Measurements from ENCODE around the gene LDB3. TPM values are rescaled to one million over a fixed set of nuclear protein-coding genes. Genes with fewer than 3 reads are reported as not detected.
A peak's percentile ranks its signal among the peaks of the same experiment; 100 is the strongest.

Gene LDB3
- total RNA-seq, 3 donors from 2014 or later: 0.96 to 22.7 (median 3.2) TPM

DNA sequence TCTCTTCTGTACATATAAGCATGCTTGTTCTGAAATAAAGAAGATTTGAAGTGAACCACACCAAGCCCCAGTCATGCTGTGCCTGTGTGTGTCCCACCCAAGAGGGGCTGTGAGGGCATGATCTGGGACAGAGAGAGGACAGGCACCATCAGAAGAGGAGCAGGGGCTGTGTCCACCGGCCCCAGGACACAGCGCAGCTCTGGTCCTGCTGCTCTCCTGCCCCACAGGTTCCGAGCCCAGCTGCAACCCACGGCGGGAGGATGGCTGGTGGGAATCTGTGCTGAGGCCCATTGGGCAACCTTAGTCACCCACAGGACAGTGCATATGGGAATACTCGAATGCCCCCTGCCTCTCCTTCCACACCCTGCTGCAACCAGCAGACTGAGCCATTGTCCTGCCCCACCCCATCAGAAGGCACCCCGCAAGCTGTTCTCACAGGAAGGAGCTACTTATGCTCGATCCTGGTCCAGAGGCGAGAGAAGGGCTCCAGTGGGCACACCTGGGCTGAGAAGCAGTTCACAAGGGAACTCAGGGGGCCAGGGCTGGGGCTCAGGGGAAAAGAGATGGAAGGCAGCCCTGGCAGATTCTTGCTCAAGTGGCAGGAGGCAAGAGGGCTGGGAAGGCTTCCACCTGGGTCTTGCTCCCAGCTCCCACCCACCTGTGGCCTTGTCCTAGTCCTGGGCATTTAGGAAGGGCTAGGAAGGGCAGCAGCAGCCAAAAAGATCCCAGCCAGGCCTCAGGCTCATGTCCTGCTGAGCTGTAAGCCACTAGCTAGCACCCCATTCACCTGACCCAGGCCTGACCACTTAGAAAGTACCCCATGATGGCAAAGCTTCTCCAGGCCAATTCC is 31.9 kb downstream of the LDB3 start:
- Histone ChIP-seq H3K4me3 (no peak overlapping the region), H3K9me3 (no peaks in the 10 kb centered on the region), H3K36me3 (ENCODE audit: low read depth) (no peaks in the 10 kb centered on the region), H3K4me1 (ENCODE audit: low read depth) (no peaks in the 10 kb centered on the region)
- TF ChIP-seq, protein P1, sequence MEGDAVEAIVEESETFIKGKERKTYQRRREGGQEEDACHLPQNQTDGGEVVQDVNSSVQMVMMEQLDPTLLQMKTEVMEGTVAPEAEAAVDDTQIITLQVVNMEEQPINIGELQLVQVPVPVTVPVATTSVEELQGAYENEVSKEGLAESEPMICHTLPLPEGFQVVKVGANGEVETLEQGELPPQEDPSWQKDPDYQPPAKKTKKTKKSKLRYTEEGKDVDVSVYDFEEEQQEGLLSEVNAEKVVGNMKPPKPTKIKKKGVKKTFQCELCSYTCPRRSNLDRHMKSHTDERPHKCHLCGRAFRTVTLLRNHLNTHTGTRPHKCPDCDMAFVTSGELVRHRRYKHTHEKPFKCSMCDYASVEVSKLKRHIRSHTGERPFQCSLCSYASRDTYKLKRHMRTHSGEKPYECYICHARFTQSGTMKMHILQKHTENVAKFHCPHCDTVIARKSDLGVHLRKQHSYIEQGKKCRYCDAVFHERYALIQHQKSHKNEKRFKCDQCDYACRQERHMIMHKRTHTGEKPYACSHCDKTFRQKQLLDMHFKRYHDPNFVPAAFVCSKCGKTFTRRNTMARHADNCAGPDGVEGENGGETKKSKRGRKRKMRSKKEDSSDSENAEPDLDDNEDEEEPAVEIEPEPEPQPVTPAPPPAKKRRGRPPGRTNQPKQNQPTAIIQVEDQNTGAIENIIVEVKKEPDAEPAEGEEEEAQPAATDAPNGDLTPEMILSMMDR (IDR thresholded peaks at IDR 0.05): no peak
- DNase-seq (peak in 1 of 3 donors; percentile 27), ATAC-seq (no peak)
- intact Hi-C loops (cut with DNase I, micrococcal nuclease): loop anchor here in 1 of 2 donors (10.0 kb wide), 1 partner anchor 195 kb away; no protein-coding TSS in a partner anchor

DNA sequence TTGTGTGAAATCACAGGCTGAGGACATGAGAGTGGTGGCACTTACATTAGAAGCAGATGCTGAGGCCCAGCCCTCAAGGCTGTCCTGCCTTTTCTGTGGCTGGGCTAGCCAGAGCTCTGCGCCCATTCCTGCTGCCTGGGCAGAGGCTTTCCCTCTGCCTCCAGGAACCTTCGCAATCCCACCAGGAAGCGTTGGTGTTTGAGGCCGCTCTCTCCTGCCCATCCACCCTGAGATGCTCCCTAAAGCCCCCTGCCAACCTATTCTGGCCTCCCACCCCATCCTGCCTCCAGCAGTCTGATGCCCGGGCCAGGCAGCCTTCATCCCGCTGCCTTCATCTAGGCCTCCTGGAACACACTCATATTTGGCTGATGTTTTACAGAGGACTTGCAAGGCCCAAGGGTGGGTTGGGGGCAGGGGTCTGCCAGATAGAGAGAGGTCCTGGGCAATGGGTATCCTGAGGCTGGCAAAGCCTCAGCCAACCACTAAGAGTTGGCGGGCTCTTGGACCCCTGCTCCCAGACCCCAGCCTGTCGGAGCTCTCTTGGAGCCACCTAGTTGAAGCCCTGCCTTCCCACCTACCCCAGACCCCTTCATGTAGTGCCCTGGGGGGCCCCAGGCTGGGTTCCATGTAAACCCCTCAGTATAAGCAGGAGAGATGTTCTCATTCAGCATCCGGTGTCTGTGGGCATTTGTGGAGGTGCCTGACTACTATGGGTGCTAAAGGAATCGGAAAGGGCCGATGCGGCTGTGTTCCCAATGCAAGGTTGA is 32.7 kb downstream of the LDB3 start:
- DNase-seq: peak in 1 of 3 donors; percentile 25
- Histone ChIP-seq H3K4me1 (ENCODE audit: low read depth) (no peaks in the 10 kb centered on the region), H3K36me3 (ENCODE audit: low read depth) (no peaks in the 10 kb centered on the region), H3K9me3 (no peaks in the 10 kb centered on the region), H3K4me3 (no peak overlapping the region)
- TF ChIP-seq, protein P1 (IDR thresholded peaks at IDR 0.05): no peak
- intact Hi-C loops (cut with DNase I, micrococcal nuclease): loop anchor here in 1 of 2 donors (10.0 kb wide), 1 partner anchor 194 kb away; no protein-coding TSS in a partner anchor
- ATAC-seq: no peak

DNA sequence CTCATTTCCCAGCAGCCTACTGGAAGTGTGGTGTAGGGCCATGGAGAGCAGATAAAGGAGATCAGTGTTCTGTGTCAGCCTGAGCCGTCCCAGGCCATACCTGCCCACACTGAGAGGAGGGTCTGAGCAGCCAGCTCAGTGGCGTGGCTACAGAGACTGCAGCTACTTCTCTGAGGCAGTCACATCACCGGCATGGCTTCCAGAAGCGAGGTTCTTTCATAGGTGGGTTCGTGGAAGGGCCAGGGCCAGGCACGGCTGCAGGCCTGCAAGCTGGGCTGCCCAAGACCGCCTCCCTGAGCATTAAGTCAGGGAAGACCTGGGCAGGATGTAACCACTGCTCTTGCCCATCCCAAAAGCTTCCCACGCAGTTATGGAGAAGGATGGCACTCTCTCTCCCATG is 34.9 kb downstream of the LDB3 start:
- ATAC-seq: no peak
- Histone ChIP-seq H3K9me3 (no peaks in the 10 kb centered on the region), H3K4me3 (no peak overlapping the region)

DNA sequence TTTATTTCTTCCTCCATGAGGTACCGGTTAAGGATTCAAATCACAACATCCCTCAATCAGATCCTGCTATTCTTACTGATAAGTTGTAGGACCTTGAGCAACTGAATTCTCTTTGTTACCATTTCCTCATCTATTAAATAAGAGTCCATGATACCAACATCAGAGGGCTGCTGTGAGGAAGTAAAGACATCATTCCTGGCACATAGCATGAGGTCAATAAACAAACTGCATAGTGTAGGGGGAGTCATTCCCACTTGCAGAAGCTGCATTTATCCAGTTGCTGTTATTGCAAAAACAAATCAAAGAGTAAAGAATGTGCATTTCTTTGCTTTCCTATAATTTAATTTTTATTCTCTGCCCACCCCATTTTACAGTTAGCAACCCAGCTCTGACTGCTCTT is 36.8 kb downstream of the LDB3 start:
- no peak for ATAC-seq
- H3K4me3 ChIP-seq: no peak overlapping the region
- intact Hi-C loops (cut with DNase I, micrococcal nuclease): loop anchor here in 1 of 2 donors (10.0 kb wide), 1 partner anchor 190 kb away; no protein-coding TSS in a partner anchor

More for the DNA sequence above, 34.9 kb downstream of the LDB3 start:
- intact Hi-C loops (cut with DNase I, micrococcal nuclease): loop anchor here in 1 of 2 donors (10.0 kb wide), 1 partner anchor 192 kb away; no protein-coding TSS in a partner anchor
- TF ChIP-seq, protein P1 (IDR thresholded peaks at IDR 0.05): no peak
- Histone ChIP-seq H3K36me3 (ENCODE audit: low read depth) (no peaks in the 10 kb centered on the region), H3K4me1 (ENCODE audit: low read depth) (no peaks in the 10 kb centered on the region)
- no peak for DNase-seq

DNA sequence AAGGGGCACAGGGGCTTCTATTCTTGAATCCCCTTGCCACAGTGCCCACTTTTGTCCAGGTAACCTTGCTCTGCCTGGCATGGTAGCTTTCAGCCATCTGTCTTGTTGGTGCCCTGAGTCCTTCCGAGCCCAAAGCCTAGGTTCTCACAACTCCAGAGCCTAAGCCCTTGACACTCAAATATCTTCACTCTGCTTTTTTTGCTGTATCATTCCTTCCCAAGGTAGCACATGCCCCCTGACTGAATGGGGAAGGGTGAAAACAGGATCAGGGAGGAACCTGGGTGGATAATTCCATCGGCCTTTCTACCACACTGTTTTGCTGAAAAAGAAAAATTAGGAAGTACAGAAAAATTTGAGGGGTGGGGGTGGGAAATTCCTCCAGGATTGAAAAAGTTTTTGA is 37.6 kb downstream of the LDB3 start:
- peaks cover 5% of the 10 kb centered on the region for H3K4me1 ChIP-seq (ENCODE audit: low read depth)
- no peak for ATAC-seq
- TF ChIP-seq, protein P1 (IDR thresholded peaks at IDR 0.05): no peak
- intact Hi-C loops (cut with DNase I, micrococcal nuclease): loop anchor here in 1 of 2 donors (10.0 kb wide), 1 partner anchor 189 kb away; no protein-coding TSS in a partner anchor
- H3K9me3 ChIP-seq: no peaks in the 10 kb centered on the region
- H3K4me3 ChIP-seq: no peak overlapping the region
- no peaks in the 10 kb centered on the region for H3K36me3 ChIP-seq (ENCODE audit: low read depth)
- no peak for DNase-seq

More for the DNA sequence above, 36.8 kb downstream of the LDB3 start:
- DNase-seq: no peak
- TF ChIP-seq, protein P1 (IDR thresholded peaks at IDR 0.05): no peak
- Histone ChIP-seq H3K4me1 (ENCODE audit: low read depth) (no peaks in the 10 kb centered on the region), H3K36me3 (ENCODE audit: low read depth) (no peaks in the 10 kb centered on the region), H3K9me3 (no peaks in the 10 kb centered on the region)
